HG03108 (cell line): ENCODE results near the gene CA9.

ENCODE experiments used
- ATAC-seq: cut with Tn5 transposase; IDR thresholded peaks from one replicate; pipeline ENCODE4 v1.9.1; 2021; ENCODE audit warnings: moderate library complexity; ENCODE audit not compliant: unreplicated experiment

Gene CA9

DNA sequence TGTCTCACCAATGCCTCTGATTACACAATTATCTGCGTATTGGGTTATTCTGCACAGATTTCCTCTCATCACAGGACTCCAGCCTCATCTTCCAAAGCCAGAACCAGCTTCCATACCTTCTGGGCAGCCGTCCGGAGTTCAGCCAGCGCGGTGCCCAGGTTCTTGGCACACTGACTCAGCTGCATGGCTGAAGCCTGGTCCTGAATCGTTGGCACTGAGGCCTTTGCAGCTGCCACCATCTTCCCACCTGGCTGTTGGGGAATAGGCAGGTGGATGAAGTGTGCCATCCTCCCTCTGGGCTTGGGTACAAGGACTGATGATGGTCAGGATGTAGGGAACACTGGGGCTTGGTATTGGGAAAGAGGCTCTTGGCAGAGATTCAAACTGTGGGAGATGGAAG is 40.4 kb downstream of the CA9 start:
- ATAC-seq, result no peak

DNA sequence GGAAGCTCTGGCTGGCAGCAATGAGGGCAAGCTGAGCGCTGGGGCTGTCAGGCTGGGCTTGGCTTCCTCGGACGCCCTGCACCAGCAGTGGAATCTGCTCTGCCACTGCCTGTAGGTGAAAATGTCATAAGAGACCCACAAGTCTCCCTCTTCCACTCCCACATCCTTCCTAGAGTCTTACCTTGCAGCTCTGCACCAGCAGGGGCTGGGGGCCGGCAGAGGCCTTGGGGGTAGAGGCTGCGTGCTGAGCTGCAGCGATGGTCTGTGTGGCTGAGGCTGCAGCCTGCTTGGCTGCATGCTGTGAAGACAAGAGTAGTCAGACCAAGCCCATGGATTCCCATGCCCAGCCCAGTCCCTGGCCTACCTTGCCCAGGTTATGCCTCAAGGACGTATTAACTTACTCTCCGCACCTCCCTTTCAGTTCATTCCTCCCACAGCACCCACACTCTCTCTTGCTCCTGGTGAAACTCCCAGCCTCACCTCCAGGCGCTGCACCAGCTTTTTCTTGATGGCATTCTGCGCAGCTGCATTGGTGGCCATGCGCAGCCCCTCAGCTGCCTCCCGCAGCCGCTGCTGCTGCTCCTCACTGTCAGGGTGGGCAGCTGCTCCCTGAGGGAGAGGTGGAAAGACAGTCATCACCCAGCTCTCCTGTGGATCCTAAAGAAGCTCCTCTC is 41.0 kb downstream of the CA9 start:
- no peak for ATAC-seq

DNA sequence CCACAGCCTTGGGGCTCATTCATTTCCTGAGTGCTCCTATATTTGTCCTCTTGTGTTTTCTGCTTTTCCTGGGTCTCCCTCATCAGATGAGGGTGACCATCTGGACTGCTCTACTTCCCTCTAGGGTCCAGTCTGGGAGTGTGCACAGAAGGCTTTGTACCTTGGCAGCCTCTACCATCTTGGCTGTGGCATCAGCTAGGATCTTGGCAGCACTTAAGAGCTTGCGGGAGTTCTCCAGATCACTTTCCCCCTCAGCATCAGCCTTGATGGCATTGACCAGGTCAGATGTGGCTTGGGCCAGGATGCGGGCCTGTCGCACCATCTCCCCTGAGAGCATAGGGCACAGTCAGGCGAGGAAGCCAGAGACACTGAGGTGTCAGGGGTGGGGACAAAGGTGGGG is 42.5 kb downstream of the CA9 start:
- ATAC-seq, result no peak

DNA sequence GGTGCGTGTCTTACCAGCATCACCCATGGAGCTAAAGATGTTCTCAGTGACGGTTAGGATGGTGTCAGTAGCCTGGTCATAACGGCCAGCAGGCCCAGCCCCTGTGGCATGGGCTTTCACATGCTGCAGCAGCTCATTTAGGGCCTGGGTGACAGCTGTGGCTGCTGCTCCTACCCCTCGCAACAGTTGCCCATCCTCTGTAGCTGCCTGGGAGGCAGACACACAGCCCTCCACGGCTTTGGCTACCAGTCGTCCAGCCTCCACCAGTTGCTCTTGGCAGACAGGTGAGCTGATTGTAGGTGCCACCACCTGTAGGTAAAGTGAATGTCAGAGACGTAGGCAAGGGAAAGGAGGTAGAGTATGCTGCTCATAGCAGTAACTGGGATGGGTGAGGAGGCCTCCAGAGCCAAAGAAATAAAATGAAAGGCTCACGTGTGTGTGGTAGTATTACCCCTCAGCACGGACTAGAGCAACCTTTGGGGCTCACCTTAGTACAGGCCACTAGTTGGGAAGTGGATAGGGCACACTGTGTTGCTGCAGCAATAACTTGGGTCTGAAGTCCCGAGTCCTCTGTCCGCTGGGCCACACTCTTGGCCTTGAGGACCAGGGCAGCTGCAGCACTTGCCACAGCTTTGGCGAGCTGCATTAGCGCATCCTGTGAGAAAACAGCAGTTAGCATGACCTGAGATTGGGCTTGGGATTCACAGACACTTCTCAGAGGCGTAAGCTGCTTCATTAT is 43.6 kb downstream of the CA9 start:
- no peak for ATAC-seq

DNA sequence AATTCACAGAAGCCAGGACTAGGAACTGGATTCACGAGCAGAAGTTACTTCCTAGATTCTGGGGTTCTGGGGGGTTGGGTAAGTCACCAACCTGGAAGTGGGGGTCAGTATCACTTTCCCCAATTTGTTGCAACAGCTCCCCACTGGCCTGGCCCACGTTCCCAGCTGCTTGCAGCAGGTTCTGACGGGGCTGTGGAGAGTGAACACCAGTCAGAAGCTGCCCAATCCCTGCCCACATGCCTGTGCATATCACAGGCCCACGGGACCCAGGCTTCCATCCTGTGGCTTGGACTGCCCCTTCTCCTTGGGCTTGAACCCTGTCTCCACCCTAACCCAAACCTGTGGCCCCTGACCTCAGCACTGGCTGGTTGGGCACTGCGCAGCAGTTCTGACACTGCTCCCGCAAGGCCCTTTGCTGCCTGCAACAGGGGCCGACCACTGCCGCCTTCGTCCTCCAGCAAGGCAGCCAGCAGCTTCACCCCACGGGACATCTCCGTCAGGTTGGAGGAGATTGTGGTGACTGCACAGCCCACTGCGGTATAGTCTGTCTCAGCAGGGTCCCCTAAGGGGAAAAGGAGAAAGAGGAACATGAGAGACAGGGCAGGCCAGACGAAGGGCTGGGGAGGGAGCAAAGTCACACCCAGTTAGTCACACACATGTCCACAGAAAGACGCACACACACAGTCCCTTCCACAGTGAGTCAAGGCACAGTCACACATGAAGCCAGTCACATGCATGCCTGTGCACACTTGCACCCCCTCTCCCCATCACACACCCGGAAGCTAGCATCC is 45.2 kb downstream of the CA9 start:
- no peak for ATAC-seq

DNA sequence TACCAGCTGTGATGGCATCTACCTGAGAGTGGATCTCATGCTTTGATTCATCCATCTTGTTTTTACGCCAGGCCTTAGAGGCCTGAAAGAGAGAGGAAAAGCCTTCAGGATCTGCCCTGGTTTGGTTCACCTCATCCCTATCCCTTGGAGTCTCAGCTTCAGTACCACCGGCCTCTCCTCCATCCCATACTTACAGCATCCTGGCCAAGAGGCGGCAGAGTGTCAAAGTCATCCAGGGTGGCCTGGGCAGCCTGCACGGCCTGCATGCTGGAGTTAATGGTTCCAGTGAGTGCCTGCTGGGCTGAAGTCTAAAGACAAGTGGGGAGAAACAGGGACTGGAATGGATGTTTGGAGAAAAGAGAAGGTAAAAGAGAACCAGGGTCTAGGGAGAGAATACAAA is 45.8 kb downstream of the CA9 start:
- ATAC-seq, result no peak

DNA sequence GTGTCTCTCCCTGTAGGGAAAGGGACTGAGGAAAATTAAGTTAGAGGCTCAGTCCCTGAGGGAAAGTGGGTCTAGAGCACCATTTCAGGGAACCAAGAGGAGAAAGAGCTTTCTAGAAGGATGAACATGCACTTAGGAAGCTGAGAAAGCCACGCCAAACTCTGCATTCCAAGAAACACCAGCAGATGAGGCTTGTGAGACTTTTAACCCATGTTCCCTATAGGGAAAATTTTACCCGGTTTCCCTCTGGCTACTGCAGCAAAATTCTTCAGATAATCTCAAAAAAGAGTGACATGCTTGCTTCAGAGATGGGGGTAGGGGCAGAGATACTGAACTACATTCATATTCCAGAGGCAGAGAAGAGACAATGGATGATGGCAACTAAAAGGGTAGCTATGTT is 49.7 kb downstream of the CA9 start:
- ATAC-seq, result no peak

DNA sequence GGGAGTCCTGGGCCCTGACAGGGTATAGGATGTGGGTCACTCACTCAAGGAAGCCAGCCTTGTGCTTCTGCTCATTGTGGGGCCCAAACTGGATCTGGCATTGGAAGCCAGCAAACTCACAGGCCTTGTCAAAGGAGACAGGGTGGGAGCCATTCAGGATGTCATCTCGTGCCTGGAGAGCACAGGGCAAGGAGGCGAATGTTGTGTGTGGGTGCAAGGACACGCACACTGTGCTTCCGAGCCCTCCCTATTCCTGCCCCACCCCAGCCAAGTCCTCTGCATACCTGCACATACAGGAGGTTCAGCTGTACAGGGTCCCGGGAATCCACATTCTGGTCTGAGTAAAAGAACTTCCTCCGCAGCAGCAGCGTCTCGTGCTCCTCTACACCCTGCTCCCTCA is 50.2 kb downstream of the CA9 start:
- ATAC-seq, result no peak

DNA sequence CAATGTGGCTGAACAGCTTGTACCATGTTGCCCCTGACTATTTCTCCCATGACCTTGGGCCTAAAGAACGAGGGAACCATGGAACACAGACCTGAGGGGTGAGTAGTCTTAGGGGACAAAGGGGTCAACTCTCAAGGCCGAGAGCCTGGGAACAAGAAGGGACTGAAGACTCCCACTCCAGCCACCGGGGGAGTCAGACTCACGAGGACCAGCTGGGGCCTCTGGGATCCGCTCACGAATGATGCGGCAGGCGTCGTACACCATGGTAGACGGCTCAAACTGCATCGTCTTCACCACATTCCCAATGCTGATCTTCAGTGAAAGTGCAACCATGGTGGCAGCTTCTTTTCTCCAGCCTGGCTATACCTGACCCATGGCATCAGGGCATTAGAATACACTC is 51.6 kb downstream of the CA9 start:
- ATAC-seq, result no peak

DNA sequence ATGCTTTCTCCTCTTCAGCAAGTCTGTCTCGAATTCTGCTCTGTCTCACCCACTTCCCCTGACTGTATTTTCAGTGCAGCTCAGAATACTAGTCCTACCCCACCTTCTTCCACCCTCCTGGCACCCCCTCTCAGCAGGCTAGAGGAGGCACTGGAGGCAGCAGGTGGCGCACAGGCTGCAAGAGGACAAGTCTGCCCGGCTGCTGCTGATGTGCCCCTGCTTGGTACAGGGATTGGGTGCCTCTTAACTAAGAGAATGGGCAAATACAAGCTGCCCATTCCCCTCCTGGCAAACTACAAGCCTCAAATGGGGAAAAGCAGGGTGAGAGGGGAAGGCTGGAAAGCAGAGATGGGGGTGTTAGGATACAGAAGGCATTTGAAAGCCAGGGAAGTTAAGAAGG is 53.2 kb downstream of the CA9 start:
- ATAC-seq, result no peak

DNA sequence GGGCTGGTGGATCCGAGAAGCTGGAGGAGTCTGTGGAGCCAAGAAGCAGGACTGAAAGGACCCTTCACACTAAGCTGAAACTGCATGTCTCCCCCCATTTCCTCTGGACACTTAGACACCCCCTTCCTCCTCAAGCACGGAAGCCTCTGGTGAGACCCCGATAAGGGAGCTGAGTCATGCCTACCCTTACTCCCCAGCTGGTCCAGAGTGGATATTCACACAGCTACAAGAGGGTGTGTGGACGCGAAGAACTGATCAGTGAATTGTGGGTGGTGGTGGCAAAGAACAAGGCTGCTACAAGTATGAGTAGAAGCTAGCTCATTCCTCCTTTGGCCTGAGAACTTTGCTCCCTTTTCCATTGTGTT is 53.9 kb downstream of the CA9 start:
- no peak for ATAC-seq

DNA sequence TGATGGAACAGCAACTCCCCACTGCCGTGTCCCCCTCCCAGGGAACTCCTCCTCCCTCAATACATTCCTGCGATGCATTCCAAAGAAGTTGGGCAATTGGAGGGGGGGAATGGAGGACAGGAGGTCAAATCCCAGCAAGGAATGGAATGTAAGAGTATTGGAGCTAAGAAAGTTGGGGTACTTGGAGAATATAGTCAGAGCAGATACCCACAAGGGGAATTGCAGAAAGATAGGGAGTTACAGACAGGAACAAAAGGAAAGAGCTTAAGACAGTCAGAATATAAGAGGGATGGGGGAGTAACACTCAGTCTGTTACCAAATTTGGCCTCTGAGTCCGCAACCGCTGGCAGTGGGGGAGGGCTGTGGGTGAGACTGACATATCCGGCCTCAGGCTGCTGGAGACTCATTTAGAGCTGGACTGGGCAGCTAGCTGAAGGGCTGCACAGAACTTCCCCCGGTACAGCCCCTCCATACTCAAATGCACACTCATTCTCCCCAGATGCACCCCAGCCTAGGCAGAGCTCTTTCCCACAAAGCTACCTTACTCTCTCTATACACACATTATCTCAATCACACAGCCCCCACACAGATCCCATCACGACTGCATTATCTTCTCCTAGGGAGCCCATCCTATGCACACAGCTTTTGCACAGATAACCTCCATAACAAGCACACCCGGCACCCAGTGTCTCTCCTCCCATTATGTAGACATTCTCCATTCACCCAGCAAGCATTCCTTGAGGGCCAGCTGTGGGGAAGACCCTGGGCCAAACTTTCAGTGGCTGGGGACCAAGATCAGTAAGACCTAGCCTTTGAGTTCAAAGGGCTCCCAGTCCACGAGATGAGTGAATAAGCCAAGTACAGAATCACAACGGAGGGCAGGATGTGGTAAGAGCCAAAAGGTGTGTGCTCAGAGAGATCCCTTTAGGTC is 54.6 kb downstream of the CA9 start:
- ATAC-seq, result no peak

DNA sequence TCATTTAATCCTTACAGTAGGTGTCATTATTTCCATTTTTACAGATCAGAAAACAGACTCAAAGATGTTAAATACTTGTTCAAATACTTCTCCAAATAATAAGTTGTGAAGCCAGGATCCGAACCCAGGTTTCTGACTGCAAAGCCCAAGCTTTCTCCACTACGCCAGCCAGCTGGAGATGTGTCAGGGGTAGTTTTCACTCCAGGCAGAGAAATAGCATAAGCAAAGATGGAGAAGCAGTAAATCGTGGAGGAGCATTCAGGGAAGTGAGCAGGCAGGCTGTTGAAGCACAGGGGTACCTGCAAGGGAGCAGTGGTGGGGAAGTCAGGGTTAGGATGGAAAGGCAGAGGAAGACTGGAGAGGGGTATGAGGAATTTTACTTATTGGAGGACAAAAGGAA is 55.4 kb downstream of the CA9 start:
- no peak for ATAC-seq

DNA sequence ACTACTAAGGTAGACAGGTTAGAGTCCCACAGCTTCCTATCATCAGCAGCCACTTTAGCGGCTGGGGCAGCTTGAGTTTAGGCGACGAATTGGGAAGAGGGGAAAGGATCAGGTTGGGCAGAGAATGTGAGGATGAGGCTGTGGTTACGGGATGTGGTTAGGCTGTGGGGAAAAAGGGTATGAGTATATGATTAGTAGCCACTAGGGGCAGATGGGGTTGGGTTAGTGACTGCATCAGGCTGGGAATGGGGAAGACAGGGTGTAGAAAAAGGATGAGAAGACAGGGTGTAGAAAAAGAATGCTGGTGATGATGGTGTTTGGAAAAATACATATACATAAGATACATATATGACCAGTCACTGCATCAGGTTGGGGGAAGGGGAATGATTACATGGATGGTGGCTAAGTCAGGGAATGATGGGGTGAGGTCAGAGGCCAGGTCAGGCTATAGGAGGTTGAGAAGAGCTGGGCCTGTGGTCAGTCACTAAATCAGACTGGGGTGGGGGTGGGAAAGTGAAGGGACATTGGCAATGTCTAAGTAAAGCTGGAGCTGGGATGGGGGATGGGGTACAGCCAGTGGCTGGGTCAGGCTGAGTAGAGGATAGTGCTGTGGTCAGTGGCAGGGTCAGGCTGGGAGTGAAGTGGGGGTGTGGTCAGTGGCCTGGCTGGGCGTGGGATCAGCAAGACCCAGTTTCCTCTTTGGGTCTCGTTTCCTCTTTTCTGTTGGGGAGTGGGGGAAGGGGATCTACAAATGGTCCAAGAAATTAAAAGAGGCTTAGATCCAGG is 56.2 kb downstream of the CA9 start:
- no peak for ATAC-seq

DNA sequence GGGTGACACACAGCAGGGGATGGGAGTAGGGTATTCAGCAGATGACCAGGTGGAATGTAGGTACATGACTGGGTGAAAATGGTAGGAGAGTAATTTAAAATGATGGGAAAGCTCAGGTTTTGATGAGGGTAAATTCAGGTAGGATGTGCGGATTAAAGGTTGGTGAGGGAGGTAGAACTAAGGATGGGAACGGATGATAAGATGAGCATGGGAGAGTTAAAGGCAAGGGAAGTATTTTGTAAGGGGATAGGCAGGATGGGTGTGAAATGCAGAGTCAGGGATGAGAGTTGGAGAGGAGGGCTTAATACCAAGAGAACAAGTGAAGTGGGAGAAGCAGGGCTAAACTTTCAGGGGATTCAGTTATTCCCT is 56.7 kb downstream of the CA9 start:
- ATAC-seq, result no peak
